ENCODE results near the gene ERBIN. TPM values are rescaled to one million over a fixed set of nuclear protein-coding genes. Genes with fewer than 3 reads are reported as not detected.
"Not testable (repeated sequence)": the region's sequence is repeated elsewhere in the genome, so short reads cannot be mapped to it uniquely, and the experiment has no call there.

ERBIN gene
- total and polyA plus RNA-seq, 2 donors (not counting 1 experiment from before 2014, with no cell fraction given), result 69.1 to 127 TPM

GRCh38 chr5:65970481-65971367 lies 44.3 kb downstream of the ERBIN start:
- Histone ChIP-seq H3K27ac (ENCODE audit: insufficient read depth, low read length) (no peak overlapping the region), H3K4me2 (ENCODE audit: extremely low read depth, insufficient read depth, low read length) (peak overlapping the region; percentile 19), H3K36me3 (ENCODE audit: control insufficient read depth, insufficient read depth, low read length) (no peaks in the 10 kb centered on the region), H3K9me3 (ENCODE audit: control insufficient read depth, insufficient read depth, low read depth, low read length) (no peaks in the 10 kb centered on the region), H3K9ac (ENCODE audit: insufficient read depth, low read length) (no peak overlapping the region), H4K20me1 (ENCODE audit: control insufficient read depth, extremely low read depth, insufficient read depth, low read length) (no peaks in the 10 kb centered on the region), H3K79me2 (ENCODE audit: control insufficient read depth, insufficient read depth, low read length) (peaks cover 95% of the 10 kb centered on the region), H3K4me3 (replicated peaks in 1 of 4; ENCODE audit: control extremely low read depth in 1 of 4, insufficient read depth in 1 of 4, low read depth in 3 of 4, low read length in 4 of 4) (no peak overlapping the region), H3K4me1 (ENCODE audit: control insufficient read depth, extremely low read depth, insufficient read depth, low read length) (no peaks in the 10 kb centered on the region), H3K27me3 (ENCODE audit: control insufficient read depth, insufficient read depth, low read length) (no peaks in the 10 kb centered on the region), H2AFZ (ENCODE audit: low read length) (no peak overlapping the region)
- DNase-seq (ENCODE audit: low read depth in 2 of 2), result no peak
- no peak for TF ChIP-seq CTCF (conservative IDR thresholded peaks at IDR 0.05 in 1 of 2, IDR thresholded peaks at IDR 0.05 in 1 of 2; ENCODE audit: low read depth in 1 of 2, low read length in 2 of 2)
- no peak for TF ChIP-seq EZH2 (IDR thresholded peaks at IDR 0.05; ENCODE audit: low read length, missing control alignments)

GRCh38 chr5:65971643-65972042 lies 45.3 kb downstream of the ERBIN start:
- no peaks in the 10 kb centered on the region for H4K20me1 ChIP-seq (ENCODE audit: control insufficient read depth, extremely low read depth, insufficient read depth, low read length)

GRCh38 chr5:65972896-65973295 lies 46.5 kb downstream of the ERBIN start:
- DNase-seq (ENCODE audit: low read depth in 2 of 2); H3K9me3 ChIP-seq (ENCODE audit: control insufficient read depth, insufficient read depth, low read depth, low read length); H3K4me2 ChIP-seq (ENCODE audit: extremely low read depth, insufficient read depth, low read length); H3K4me3 ChIP-seq (replicated peaks in 1 of 4; ENCODE audit: control extremely low read depth in 1 of 4, insufficient read depth in 1 of 4, low read depth in 3 of 4, low read length in 4 of 4); H2AFZ ChIP-seq (ENCODE audit: low read length); H4K20me1 ChIP-seq (ENCODE audit: control insufficient read depth, extremely low read depth, insufficient read depth, low read length); H3K9ac ChIP-seq (ENCODE audit: insufficient read depth, low read length); H3K36me3 ChIP-seq (ENCODE audit: control insufficient read depth, insufficient read depth, low read length); H3K4me1 ChIP-seq (ENCODE audit: control insufficient read depth, extremely low read depth, insufficient read depth, low read length); H3K27ac ChIP-seq (ENCODE audit: insufficient read depth, low read length); H3K27me3 ChIP-seq (ENCODE audit: control insufficient read depth, insufficient read depth, low read length): not testable (repeated sequence)
- peaks cover 83% of the 10 kb centered on the region for H3K79me2 ChIP-seq (ENCODE audit: control insufficient read depth, insufficient read depth, low read length)

More at GRCh38 chr5:65971643-65972042, 45.3 kb downstream of the ERBIN start:
- H3K4me3 ChIP-seq (replicated peaks in 1 of 4; ENCODE audit: control extremely low read depth in 1 of 4, insufficient read depth in 1 of 4, low read depth in 3 of 4, low read length in 4 of 4), result no peak overlapping the region
- no peaks in the 10 kb centered on the region for H3K27me3 ChIP-seq (ENCODE audit: control insufficient read depth, insufficient read depth, low read length)
- H3K79me2 ChIP-seq (ENCODE audit: control insufficient read depth, insufficient read depth, low read length), result peaks cover 92% of the 10 kb centered on the region
- TF ChIP-seq EZH2 (IDR thresholded peaks at IDR 0.05; ENCODE audit: low read length, missing control alignments) (no peak), CTCF (conservative IDR thresholded peaks at IDR 0.05 in 1 of 2, IDR thresholded peaks at IDR 0.05 in 1 of 2; ENCODE audit: low read depth in 1 of 2, low read length in 2 of 2) (no peak)
- no peak overlapping the region for H2AFZ ChIP-seq (ENCODE audit: low read length)
- no peaks in the 10 kb centered on the region for H3K9me3 ChIP-seq (ENCODE audit: control insufficient read depth, insufficient read depth, low read depth, low read length)
- H3K4me1 ChIP-seq (ENCODE audit: control insufficient read depth, extremely low read depth, insufficient read depth, low read length), result no peaks in the 10 kb centered on the region
- H3K4me2 ChIP-seq (ENCODE audit: extremely low read depth, insufficient read depth, low read length), result no peak overlapping the region
- no peak for DNase-seq (ENCODE audit: low read depth in 2 of 2)
- H3K36me3 ChIP-seq (ENCODE audit: control insufficient read depth, insufficient read depth, low read length), result no peaks in the 10 kb centered on the region
- H3K9ac ChIP-seq (ENCODE audit: insufficient read depth, low read length), result no peak overlapping the region
- no peak overlapping the region for H3K27ac ChIP-seq (ENCODE audit: insufficient read depth, low read length)

All from fibroblast of lung (primary cell).